Natural killer cell (primary cell): ENCODE results near the gene LRP5. TPM values are rescaled to one million over a fixed set of nuclear protein-coding genes. Genes with fewer than 3 reads are reported as not detected.

ENCODE experiments used
- ATAC-seq, 3 donors: fragments of 150-1000 bp in 2 of 3; fragments of 200-7000 bp in 1 of 3; cut with Tn5 transposase; 1 replicate in 1 of 3; 2 replicates in 2 of 3; pipeline ENCODE4 v1.10.0; 2021; ENCODE audit warnings: mild to moderate bottlenecking in 2 of 3, moderate library complexity in 2 of 3
- DNase-seq, 2 donors: peaks; one replicate each; pipeline versions ENCODE4 v3.0.0 to v3.0.0-alpha.2; 2013 to 2021; ENCODE audit warnings: mixed read lengths in 1 of 2
- H3K27ac ChIP-seq: one replicate; pipeline ENCODE4 v1.5.1; 2013; ENCODE audit warnings: mild to moderate bottlenecking, low read length
- H3K27me3 ChIP-seq: one replicate; pipeline ENCODE4 v1.6.1; 2013; ENCODE audit warnings: low read length; ENCODE audit not compliant: control insufficient read depth, insufficient read depth
- H3K36me3 ChIP-seq: one replicate; pipeline ENCODE4 v1.6.1; 2013; ENCODE audit warnings: low read length; ENCODE audit not compliant: control insufficient read depth, insufficient read depth
- H3K4me1 ChIP-seq: one replicate; pipeline ENCODE4 v1.6.1; 2013; ENCODE audit warnings: low read length; ENCODE audit not compliant: control insufficient read depth, insufficient read depth
- H3K4me3 ChIP-seq: one replicate; pipeline ENCODE4 v1.5.1; 2013; ENCODE audit warnings: low read length
- H3K9me3 ChIP-seq: one replicate; pipeline ENCODE4 v1.6.1; 2013; ENCODE audit warnings: low read length; ENCODE audit not compliant: control insufficient read depth, insufficient read depth
- H3K27ac Mint-ChIP-seq, 2 donors: one replicate each; pipeline ENCODE4 v1.8.0; 2022; ENCODE audit warnings: mild to moderate bottlenecking in 2 of 2, mixed read lengths in 2 of 2, moderate library complexity in 1 of 2
- H3K27me3 Mint-ChIP-seq, 2 donors: one replicate each; pipeline ENCODE4 v1.8.0; 2022; ENCODE audit warnings: low read depth in 2 of 2, mixed read lengths in 2 of 2
- H3K36me3 Mint-ChIP-seq: one replicate; pipeline ENCODE4 v1.8.0; 2022; ENCODE audit warnings: mixed read lengths
- H3K4me1 Mint-ChIP-seq, 2 donors: one replicate each; pipeline ENCODE4 v1.8.0; 2022; ENCODE audit warnings: mixed read lengths in 2 of 2
- H3K4me3 Mint-ChIP-seq: one replicate; pipeline ENCODE4 v1.8.0; 2022; ENCODE audit warnings: mild to moderate bottlenecking, moderate library complexity, mixed read lengths
- H3K9me3 Mint-ChIP-seq, 2 donors: one replicate each; pipeline ENCODE4 v1.8.0; 2022; ENCODE audit warnings: mixed read lengths in 2 of 2
- CTCF ChIP-seq: fragments of 200-600 bp; IDR thresholded peaks from one replicate; pipeline ENCODE4 v1.8.0; 2022; ENCODE audit warnings: antibody characterized with exemption
- WGBS: methylation state at CpG from one replicate; pipeline ENCODE4 v1.1.7; 2013; ENCODE audit warnings: missing lambda C conversion rate; ENCODE audit not compliant: insufficient coverage; 5-methylcytosine and 5-hydroxymethylcytosine counted together
- intact Hi-C: fragments of 100-400 bp; cut with micrococcal nuclease; formaldehyde crosslinking; loops from one replicate; pipeline ENCODE4 v1.14.2; 2022
- total RNA-seq, 4 donors: library from RNA; stranded (reverse); fragments of 120-200 nt in 1 of 4; gene quantifications; one replicate each; pipeline versions ENCODE4 v1.2.3 to v1.2.4, GENCODE V29; 2013 to 2022

LRP5 gene
- total RNA-seq, 3 donors from 2014 or later (not counting 1 experiment from before 2014, with no cell fraction given), result 0.36 to 1.3 (median 0.89) TPM

- WGBS, result 85% methylated on average over 4 of the region's 4 CpGs
- no peaks in the 10 kb centered on the region for H3K4me1 Mint-ChIP-seq
- no peaks in the 10 kb centered on the region for H3K4me1 ChIP-seq
- no peaks in the 10 kb centered on the region for H3K36me3 Mint-ChIP-seq
- no peak for DNase-seq
- no peaks in the 10 kb centered on the region for H3K9me3 ChIP-seq
- no peaks in the 10 kb centered on the region for H3K27me3 ChIP-seq
- H3K4me3 Mint-ChIP-seq, result no peak overlapping the region
- no peaks in the 10 kb centered on the region for H3K9me3 Mint-ChIP-seq
- no peak overlapping the region for H3K27ac ChIP-seq
- ATAC-seq, result no peak
- TF ChIP-seq CTCF, result no peak
- no peak overlapping the region for H3K27ac Mint-ChIP-seq
- intact Hi-C loops, result no loop called here
- H3K36me3 ChIP-seq, result no peaks in the 10 kb centered on the region
- H3K27me3 Mint-ChIP-seq, result no peaks in the 10 kb centered on the region
- H3K4me3 ChIP-seq, result no peak overlapping the region
Measured at GRCh38 chr11:68352591-68352990, 40.2 kb downstream of the LRP5 start.

GRCh38 chr11:68353118-68353517 lies 40.7 kb downstream of the LRP5 start:
- H3K4me1 ChIP-seq, result no peaks in the 10 kb centered on the region
- intact Hi-C loops, result no loop called here
- no peak overlapping the region for H3K4me3 ChIP-seq
- Mint-ChIP-seq H3K4me3 (no peak overlapping the region), H3K27ac (no peak overlapping the region), H3K4me1 (no peaks in the 10 kb centered on the region), H3K27me3 (no peaks in the 10 kb centered on the region), H3K9me3 (no peaks in the 10 kb centered on the region), H3K36me3 (no peaks in the 10 kb centered on the region)
- H3K36me3 ChIP-seq, result no peaks in the 10 kb centered on the region
- no peaks in the 10 kb centered on the region for H3K9me3 ChIP-seq
- no peaks in the 10 kb centered on the region for H3K27me3 ChIP-seq
- H3K27ac ChIP-seq, result no peak overlapping the region
- 93% methylated on average over 7 of the region's 7 CpGs for WGBS
- TF ChIP-seq CTCF, result no peak
- no peak for DNase-seq
- no peak for ATAC-seq

GRCh38 chr11:68353669-68354068 lies 41.3 kb downstream of the LRP5 start:
- H3K9me3 Mint-ChIP-seq, result no peaks in the 10 kb centered on the region
- Histone ChIP-seq H3K4me3 (no peak overlapping the region), H3K27me3 (no peaks in the 10 kb centered on the region), H3K4me1 (no peaks in the 10 kb centered on the region), H3K9me3 (no peaks in the 10 kb centered on the region), H3K27ac (no peak overlapping the region), H3K36me3 (no peaks in the 10 kb centered on the region)
- no peaks in the 10 kb centered on the region for H3K4me1 Mint-ChIP-seq
- H3K27ac Mint-ChIP-seq, result no peak overlapping the region
- 88% methylated on average over 11 of the region's 11 CpGs for WGBS
- no peak for TF ChIP-seq CTCF
- intact Hi-C loops, result no loop called here
- ATAC-seq (no peak), DNase-seq (no peak)
- no peaks in the 10 kb centered on the region for H3K36me3 Mint-ChIP-seq
- H3K4me3 Mint-ChIP-seq, result no peak overlapping the region
- no peaks in the 10 kb centered on the region for H3K27me3 Mint-ChIP-seq

GRCh38 chr11:68354148-68354872 lies 41.9 kb downstream of the LRP5 start:
- WGBS, result 92% methylated on average over 27 of the region's 27 CpGs
- ATAC-seq, result no peak
- no peak overlapping the region for H3K27ac ChIP-seq

More at GRCh38 chr11:68354148-68354872, 41.9 kb downstream of the LRP5 start:
- H3K4me3 ChIP-seq, result no peak overlapping the region
- no peak for TF ChIP-seq CTCF
- no peaks in the 10 kb centered on the region for H3K4me1 Mint-ChIP-seq
- no peaks in the 10 kb centered on the region for H3K4me1 ChIP-seq
- intact Hi-C loops, result no loop called here
- no peaks in the 10 kb centered on the region for H3K27me3 Mint-ChIP-seq
- no peaks in the 10 kb centered on the region for H3K9me3 Mint-ChIP-seq
- no peaks in the 10 kb centered on the region for H3K36me3 Mint-ChIP-seq
- H3K9me3 ChIP-seq, result no peaks in the 10 kb centered on the region
- no peak for DNase-seq
- no peak overlapping the region for H3K4me3 Mint-ChIP-seq
- no peaks in the 10 kb centered on the region for H3K27me3 ChIP-seq
- H3K27ac Mint-ChIP-seq, result no peak overlapping the region
- H3K36me3 ChIP-seq, result no peaks in the 10 kb centered on the region
